Activated CD8-positive, alpha-beta memory T cell treated with anti-CD3 and anti-CD28 coated beads, Interleukin-2, amount 50 U/mL, for 4 hours (primary cell): ENCODE results near the gene TMC1.

Experiments
- DNase-seq: peaks from one replicate; pipeline ENCODE4 v3.0.0-alpha.2; 2020

The TMC1 gene

GRCh38 chr9:72685911-72686310, 164.5 kb downstream of the TMC1 start:
- DNase-seq = no peak

GRCh38 chr9:72687331-72687730, 165.9 kb downstream of the TMC1 start:
- no peak for DNase-seq

GRCh38 chr9:72691671-72692070, 170.3 kb downstream of the TMC1 start:
- DNase-seq = no peak

- DNase-seq = no peak
These were observed 174.0 kb downstream of the TMC1 start for GRCh38 chr9:72695365-72695764.

GRCh38 chr9:72696511-72696910, 175.1 kb downstream of the TMC1 start:
- no peak for DNase-seq

GRCh38 chr9:72701510-72701909, 180.1 kb downstream of the TMC1 start:
- DNase-seq = no peak

- DNase-seq = no peak
These were observed 182.2 kb downstream of the TMC1 start for GRCh38 chr9:72703574-72703973.

- DNase-seq = no peak
These were observed 183.4 kb downstream of the TMC1 start for GRCh38 chr9:72704688-72705375.

- no peak for DNase-seq
These were observed 197.1 kb downstream of the TMC1 start for GRCh38 chr9:72718503-72718902.

- DNase-seq = no peak
These were observed 199.7 kb downstream of the TMC1 start for GRCh38 chr9:72721067-72721466.

- no peak for DNase-seq
These were observed 205.5 kb downstream of the TMC1 start for GRCh38 chr9:72726947-72727346.

- DNase-seq = no peak
These were observed 206.8 kb downstream of the TMC1 start for GRCh38 chr9:72728031-72728770.

GRCh38 chr9:72733895-72734294, 212.5 kb downstream of the TMC1 start:
- DNase-seq = no peak

- DNase-seq = no peak
These were observed 213.2 kb downstream of the TMC1 start for GRCh38 chr9:72734631-72735030.

- no peak for DNase-seq
These were observed 222.4 kb downstream of the TMC1 start for GRCh38 chr9:72743836-72744235.

- no peak for DNase-seq
These were observed 227.9 kb downstream of the TMC1 start for GRCh38 chr9:72749276-72749675.

- no peak for DNase-seq
These were observed 230.1 kb downstream of the TMC1 start for GRCh38 chr9:72751541-72751940.

GRCh38 chr9:72753266-72753893, 232.0 kb downstream of the TMC1 start:
- DNase-seq = no peak

- no peak for DNase-seq
These were observed 234.4 kb downstream of the TMC1 start for GRCh38 chr9:72755836-72756235.

GRCh38 chr9:72758944-72759343, 237.5 kb downstream of the TMC1 start:
- DNase-seq = no peak

- DNase-seq = no peak
These were observed 241.6 kb downstream of the TMC1 start for GRCh38 chr9:72763022-72763421.

GRCh38 chr9:72769546-72769945, 248.1 kb downstream of the TMC1 start:
- no peak for DNase-seq

GRCh38 chr9:72772661-72773060, 251.3 kb downstream of the TMC1 start:
- no peak for DNase-seq

- no peak for DNase-seq
These were observed 252.2 kb downstream of the TMC1 start for GRCh38 chr9:72773570-72773969.
